HCT116 (cell line): ENCODE data around the gene RABGAP1. TPM values are rescaled to one million over a fixed set of nuclear protein-coding genes. Genes with fewer than 3 reads are reported as not detected.

Experiments
- ATAC-seq: fragments of 200-7000 bp; cut with Tn5 transposase; 2 replicates; pipeline ENCODE4 v1.9.1; 2020; ENCODE audit warnings: mild to moderate bottlenecking, moderate library complexity
- BruUV-seq: library from RNA; stranded (reverse); fragments of 400-500 nt; replicated peaks from 2 replicates; lab custom pipeline; 2021; lab: Mats Ljungman, UMichigan
- CTCF ChIA-PET: fragments of 300-600 bp; sonication (Branson Sonifier 250); formaldehyde crosslinking; loops from one replicate; lab custom pipeline; 2021; ENCODE audit warnings: antibody characterized with exemption; lab: Charles Lee
- POLR2A ChIA-PET: fragments of 300-600, 350-600 bp; sonication (Branson Sonifier 250); formaldehyde crosslinking; loops from one replicate; lab custom pipeline; 2021; ENCODE audit warnings: antibody characterized with exemption; lab: Charles Lee
- RAD21 ChIA-PET, 2 experiments: fragments of 300-600 bp; sonication (Branson Sonifier 250); formaldehyde crosslinking; loops; one replicate each; lab custom pipeline; 2023; ENCODE audit warnings: low total read pairs in 2 of 2; ENCODE audit not compliant: uncharacterized antibody in 2 of 2, unreplicated experiment in 2 of 2, low non-redundant PET in 1 of 2; lab: Charles Lee
- DNase-seq: peaks from one replicate; pipeline ENCODE4 v3.0.0-alpha.2; 2010; ENCODE audit warnings: low read depth, low spot score
- H2AFZ ChIP-seq: fragments of 200-600 bp; shearing (Covaris generic), sonication (generic); 2 replicates; pipeline ENCODE4 v1.6.1; 2017; ENCODE audit warnings: low read depth, mixed run types, mixed read lengths, antibody characterized with exemption, low read length; ENCODE audit not compliant: poor library complexity, severe bottlenecking
- H3K27ac ChIP-seq: 2 replicates; pipeline ENCODE4 v1.5.1; 2012; ENCODE audit warnings: low read depth, low read length
- H3K27me3 ChIP-seq: fragments of 200-600 bp; sonication (generic); 2 replicates; pipeline ENCODE4 v1.6.1; 2016; ENCODE audit warnings: mixed run types, low read length, mixed read lengths; ENCODE audit not compliant: insufficient read depth
- H3K36me3 ChIP-seq, 2 experiments: fragments of 200-500 bp in 1 of 2; fragments of 200-600 bp in 1 of 2; sonication (Bioruptor generic) in 1 of 2; sonication (generic) in 1 of 2; 2 replicates each; pipeline versions ENCODE4 v1.5.1 to v1.6.1; 2014 to 2016; ENCODE audit warnings: low read length in 2 of 2, inconsistent platforms in 1 of 2, mixed read lengths in 1 of 2, mixed run types in 1 of 2; ENCODE audit not compliant: insufficient read depth in 2 of 2, control insufficient read depth in 1 of 2
- H3K4me1 ChIP-seq, 2 experiments: fragments of 200-600 bp in 1 of 2; sonication (generic) in 1 of 2; 2 replicates each; pipeline versions ENCODE4 v1.5.1 to v1.6.1; 2012 to 2017; ENCODE audit warnings: low read length in 2 of 2, inconsistent platforms in 1 of 2, mild to moderate bottlenecking in 1 of 2, mixed read lengths in 1 of 2, mixed run types in 1 of 2, moderate library complexity in 1 of 2; ENCODE audit not compliant: insufficient read depth in 2 of 2, control insufficient read depth in 1 of 2
- H3K4me2 ChIP-seq: fragments of 200-600 bp; sonication (generic); 2 replicates; pipeline ENCODE4 v1.6.1; 2017; ENCODE audit warnings: mixed run types, low read length, mixed read lengths
- H3K4me3 ChIP-seq, 2 experiments: fragments of 200-600 bp in 1 of 2; sonication (generic) in 1 of 2; replicated peaks in 1 of 2; 2 replicates each; pipeline ENCODE4 v1.5.1; 2011 to 2016; ENCODE audit warnings: low read length in 2 of 2, control low read depth in 1 of 2, low read depth in 1 of 2, mild to moderate bottlenecking in 1 of 2, mixed read lengths in 1 of 2, mixed run types in 1 of 2
- H3K79me2 ChIP-seq: fragments of 200-600 bp; sonication (generic); 2 replicates; pipeline ENCODE4 v1.6.1; 2017; ENCODE audit warnings: mild to moderate bottlenecking, mixed run types, low read length, moderate library complexity, mixed read lengths; ENCODE audit not compliant: insufficient read depth
- H3K9ac ChIP-seq: fragments of 200-600 bp; sonication (generic); 2 replicates; pipeline ENCODE4 v1.6.1; 2016; ENCODE audit warnings: low read length, mixed read lengths
- H3K9me2 ChIP-seq: fragments of 200-600 bp; sonication (generic), shearing (Covaris generic); 2 replicates; pipeline ENCODE4 v1.6.1; 2017; ENCODE audit warnings: mixed run types, mild to moderate bottlenecking, moderate library complexity; ENCODE audit not compliant: insufficient read depth
- H3K9me3 ChIP-seq, 2 experiments: fragments of 200-500 bp in 1 of 2; fragments of 200-600 bp in 1 of 2; sonication (Bioruptor generic) in 1 of 2; sonication (generic) in 1 of 2; 2 replicates each; pipeline ENCODE4 v1.6.1; 2014 to 2017; ENCODE audit warnings: low read length in 2 of 2, mixed read lengths in 2 of 2, inconsistent platforms in 1 of 2, low read depth in 1 of 2, mild to moderate bottlenecking in 1 of 2, mixed run types in 1 of 2, moderate library complexity in 1 of 2; ENCODE audit not compliant: control insufficient read depth in 1 of 2, insufficient read depth in 1 of 2
- H4K20me1 ChIP-seq: fragments of 200-600 bp; sonication (generic), shearing (Covaris generic); 2 replicates; pipeline ENCODE4 v1.6.1; 2017; ENCODE audit warnings: mixed run types, mild to moderate bottlenecking, moderate library complexity; ENCODE audit not compliant: insufficient read depth
- CEBPB ChIP-seq: IDR thresholded peaks from 2 replicates; pipeline ENCODE4 v1.6.1; 2012; ENCODE audit warnings: low read depth
- EZH2phosphoT487 ChIP-seq: fragments of 200-600 bp; IDR thresholded peaks from 2 replicates; pipeline ENCODE4 v1.6.1; 2018; ENCODE audit warnings: antibody characterized with exemption, borderline replicate concordance
- FOSL1 ChIP-seq: IDR thresholded peaks from 2 replicates; pipeline ENCODE4 v1.6.1; 2012; ENCODE audit warnings: low read depth
- JUND ChIP-seq: IDR thresholded peaks from 2 replicates; pipeline ENCODE4 v1.6.1; 2012
- POLR2A ChIP-seq: IDR thresholded peaks from 2 replicates; pipeline ENCODE4 v1.7.0; 2011; ENCODE audit warnings: borderline replicate concordance; ENCODE audit not compliant: insufficient read depth, insufficient read length; ENCODE audit errors: extremely low read depth
- POLR2AphosphoS5 ChIP-seq: IDR thresholded peaks from 2 replicates; pipeline ENCODE4 v1.6.1; 2011; ENCODE audit warnings: mild to moderate bottlenecking, low read depth, low read length, moderate library complexity
- RAD21 ChIP-seq: IDR thresholded peaks from 2 replicates; pipeline ENCODE4 v1.6.1; 2012; ENCODE audit warnings: low read depth, mild to moderate bottlenecking
- SIN3A ChIP-seq: IDR thresholded peaks from 2 replicates; pipeline ENCODE4 v1.6.1; 2012; ENCODE audit warnings: low read depth
- SP1 ChIP-seq: IDR thresholded peaks from 2 replicates; pipeline ENCODE4 v1.6.1; 2012; ENCODE audit warnings: low read depth
- SRF ChIP-seq: IDR thresholded peaks from 2 replicates; pipeline ENCODE4 v1.6.1; 2012; ENCODE audit warnings: low read depth
- TCF7L2 ChIP-seq: IDR thresholded peaks from 2 replicates; pipeline ENCODE4 v1.7.0; 2011; ENCODE audit warnings: borderline replicate concordance, inconsistent platforms; ENCODE audit not compliant: insufficient read depth, insufficient read length; ENCODE audit errors: extremely low read depth
- ZNF274 ChIP-seq: fragments of 200-500 bp; sonication (Bioruptor generic); IDR thresholded peaks from 2 replicates; pipeline ENCODE4 v1.6.1; 2014; ENCODE audit warnings: mild to moderate bottlenecking, low read depth, low read length, inconsistent platforms
- intact Hi-C: fragments of 100-400 bp; cut with micrococcal nuclease; formaldehyde crosslinking; loops from 2 replicates; pipeline ENCODE4 v1.10.0; 2022
- total RNA-seq: library from RNA; stranded (reverse); gene quantifications from one replicate; pipeline ENCODE4 v1.2.1, GENCODE V29; 2021; ENCODE audit not compliant: unreplicated experiment
- TF ChIP-seq, protein P1 (sequence below), 3 experiments: fragments of 200-600 bp in 1 of 3; sonication (generic) in 1 of 3; IDR thresholded peaks in 2 of 3; conservative IDR thresholded peaks in 1 of 3; 2 replicates each; pipeline ENCODE4 v1.5.1; 2012 to 2017; ENCODE audit warnings: low read depth in 2 of 3, low read length in 2 of 3, antibody characterized with exemption in 1 of 3, borderline replicate concordance in 1 of 3, control low read depth in 1 of 3, mild to moderate bottlenecking in 1 of 3, mixed read lengths in 1 of 3, mixed run types in 1 of 3, moderate library complexity in 1 of 3; ENCODE audit not compliant: insufficient read depth in 1 of 3
- TF ChIP-seq, protein P2 (sequence below): IDR thresholded peaks from 2 replicates; pipeline ENCODE4 v1.6.1; 2012
- TF ChIP-seq, protein P3 (sequence below): IDR thresholded peaks from 2 replicates; pipeline ENCODE4 v1.6.1; 2012
- TF ChIP-seq, protein P4 (sequence below): IDR thresholded peaks from 2 replicates; pipeline ENCODE4 v1.6.1; 2011; ENCODE audit warnings: mild to moderate bottlenecking, low read length, moderate library complexity; ENCODE audit not compliant: insufficient replicate concordance; ENCODE audit errors: extremely low read depth

The RABGAP1 gene
- total RNA-seq, 1 experiment from 2014 or later = 29.7 TPM

DNA sequence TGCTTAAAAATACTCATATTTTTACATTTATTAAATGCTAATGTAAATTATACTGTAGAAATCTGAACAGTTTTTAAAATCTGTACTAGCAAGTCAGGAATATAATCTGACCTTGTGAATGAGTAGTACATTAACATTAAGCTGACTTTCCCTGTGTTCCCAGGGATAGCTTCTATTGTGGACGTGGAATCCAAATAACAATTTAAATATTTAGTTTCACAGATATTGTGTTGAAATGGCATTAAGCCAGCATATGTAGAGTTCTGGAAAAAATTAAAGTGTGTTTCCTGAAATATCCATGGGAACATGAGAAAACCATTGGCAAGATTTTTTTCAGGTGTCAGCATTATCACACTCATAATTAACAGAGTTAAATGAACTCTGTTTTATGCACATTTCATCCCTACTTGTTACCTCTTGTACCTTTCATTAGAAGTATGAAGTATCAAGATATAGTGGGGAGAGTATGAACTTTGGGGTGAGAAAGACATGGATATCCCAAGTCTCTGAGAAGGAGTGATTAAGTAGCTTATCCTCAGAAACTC, 5.7 kb downstream of the RABGAP1 start:
- no peak for DNase-seq
- RAD21 ChIA-PET = no interaction called here
- Histone ChIP-seq H3K9me2 (no peaks in the 10 kb centered on the region), H3K4me3 (no peak overlapping the region), H4K20me1 (peaks cover 5% of the 10 kb centered on the region; the same call in 1 of the 2 replicates), H3K4me1 (peaks cover 7 to 12% of the 10 kb centered on the region in 2 experiments; a peak in 3 of 4 replicates), H3K27me3 (no peaks in the 10 kb centered on the region), H3K9me3 (no peaks in the 10 kb centered on the region), H3K27ac (no peak overlapping the region), H3K79me2 (peaks cover 97% of the 10 kb centered on the region), H3K9ac (no peak overlapping the region), H3K4me2 (no peak overlapping the region), H3K36me3 (no peaks in the 10 kb centered on the region)
- ATAC-seq = no peak
- no TSS peak for BruUV-seq
- CTCF ChIA-PET = no interaction called here
- TF ChIP-seq JUND (no peak), TCF7L2 (no peak), FOSL1 (no peak), SIN3A (no peak)
- TF ChIP-seq, protein P1, sequence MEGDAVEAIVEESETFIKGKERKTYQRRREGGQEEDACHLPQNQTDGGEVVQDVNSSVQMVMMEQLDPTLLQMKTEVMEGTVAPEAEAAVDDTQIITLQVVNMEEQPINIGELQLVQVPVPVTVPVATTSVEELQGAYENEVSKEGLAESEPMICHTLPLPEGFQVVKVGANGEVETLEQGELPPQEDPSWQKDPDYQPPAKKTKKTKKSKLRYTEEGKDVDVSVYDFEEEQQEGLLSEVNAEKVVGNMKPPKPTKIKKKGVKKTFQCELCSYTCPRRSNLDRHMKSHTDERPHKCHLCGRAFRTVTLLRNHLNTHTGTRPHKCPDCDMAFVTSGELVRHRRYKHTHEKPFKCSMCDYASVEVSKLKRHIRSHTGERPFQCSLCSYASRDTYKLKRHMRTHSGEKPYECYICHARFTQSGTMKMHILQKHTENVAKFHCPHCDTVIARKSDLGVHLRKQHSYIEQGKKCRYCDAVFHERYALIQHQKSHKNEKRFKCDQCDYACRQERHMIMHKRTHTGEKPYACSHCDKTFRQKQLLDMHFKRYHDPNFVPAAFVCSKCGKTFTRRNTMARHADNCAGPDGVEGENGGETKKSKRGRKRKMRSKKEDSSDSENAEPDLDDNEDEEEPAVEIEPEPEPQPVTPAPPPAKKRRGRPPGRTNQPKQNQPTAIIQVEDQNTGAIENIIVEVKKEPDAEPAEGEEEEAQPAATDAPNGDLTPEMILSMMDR (IDR thresholded peaks at IDR 0.05 in 2 of 3, conservative IDR thresholded peaks at IDR 0.05 in 1 of 3; ENCODE audit: borderline replicate concordance in 1 of 3, insufficient read depth in 1 of 3, low read depth in 2 of 3, low read length in 2 of 3) = no peak
- TF ChIP-seq, all 23 proteins: peak for 0
- intact Hi-C loops = no loop called here
- H2AFZ ChIP-seq = no peak overlapping the region
- POLR2A ChIA-PET = no interaction called here

DNA sequence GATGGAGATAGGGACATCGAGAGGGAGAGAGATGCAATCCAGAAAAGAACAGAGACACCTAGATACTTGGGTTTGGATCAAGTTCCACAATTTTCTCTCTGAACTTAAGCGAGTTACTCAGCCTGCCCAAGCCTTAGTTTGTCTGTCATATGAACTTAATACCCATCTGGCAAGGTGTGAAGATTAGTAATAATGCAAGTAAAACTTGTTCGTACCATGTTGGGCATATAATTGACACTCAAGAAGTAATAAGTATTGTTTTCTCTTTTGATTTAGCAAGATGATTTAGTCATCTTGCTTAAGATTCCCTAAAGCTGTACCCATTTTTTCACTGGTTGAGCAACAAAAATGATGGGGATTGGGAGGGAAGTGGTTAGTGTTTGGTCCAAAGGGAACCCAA, 7.5 kb downstream of the RABGAP1 start:
- H4K20me1 ChIP-seq = peaks cover 5% of the 10 kb centered on the region; the same call in 1 of the 2 replicates
- RAD21 ChIA-PET = no interaction called here

More for the DNA sequence above, 7.5 kb downstream of the RABGAP1 start:
- Histone ChIP-seq H2AFZ (no peak overlapping the region), H3K79me2 (peaks cover 94% of the 10 kb centered on the region), H3K4me1 (no peaks in the 10 kb centered on the region; a peak in 1 of 4 replicates), H3K9me3 (no peaks in the 10 kb centered on the region), H3K9me2 (no peaks in the 10 kb centered on the region), H3K9ac (no peak overlapping the region), H3K4me3 (no peak overlapping the region), H3K36me3 (no peaks in the 10 kb centered on the region), H3K27me3 (no peaks in the 10 kb centered on the region), H3K4me2 (no peak overlapping the region), H3K27ac (no peak overlapping the region)
- no peak for ATAC-seq
- TF ChIP-seq EZH2phosphoT487 = no peak
- TF ChIP-seq POLR2A = no peak
- no peak for TF ChIP-seq POLR2AphosphoS5
- no peak for TF ChIP-seq TCF7L2
- TF ChIP-seq ZNF274 = no peak
- TF ChIP-seq RAD21 = no peak
- TF ChIP-seq SP1 = no peak
- TF ChIP-seq, protein P2, sequence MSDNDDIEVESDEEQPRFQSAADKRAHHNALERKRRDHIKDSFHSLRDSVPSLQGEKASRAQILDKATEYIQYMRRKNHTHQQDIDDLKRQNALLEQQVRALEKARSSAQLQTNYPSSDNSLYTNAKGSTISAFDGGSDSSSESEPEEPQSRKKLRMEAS = no peak
- TF ChIP-seq, protein P3, sequence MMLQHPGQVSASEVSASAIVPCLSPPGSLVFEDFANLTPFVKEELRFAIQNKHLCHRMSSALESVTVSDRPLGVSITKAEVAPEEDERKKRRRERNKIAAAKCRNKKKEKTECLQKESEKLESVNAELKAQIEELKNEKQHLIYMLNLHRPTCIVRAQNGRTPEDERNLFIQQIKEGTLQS = no peak
- TF ChIP-seq, protein P4, sequence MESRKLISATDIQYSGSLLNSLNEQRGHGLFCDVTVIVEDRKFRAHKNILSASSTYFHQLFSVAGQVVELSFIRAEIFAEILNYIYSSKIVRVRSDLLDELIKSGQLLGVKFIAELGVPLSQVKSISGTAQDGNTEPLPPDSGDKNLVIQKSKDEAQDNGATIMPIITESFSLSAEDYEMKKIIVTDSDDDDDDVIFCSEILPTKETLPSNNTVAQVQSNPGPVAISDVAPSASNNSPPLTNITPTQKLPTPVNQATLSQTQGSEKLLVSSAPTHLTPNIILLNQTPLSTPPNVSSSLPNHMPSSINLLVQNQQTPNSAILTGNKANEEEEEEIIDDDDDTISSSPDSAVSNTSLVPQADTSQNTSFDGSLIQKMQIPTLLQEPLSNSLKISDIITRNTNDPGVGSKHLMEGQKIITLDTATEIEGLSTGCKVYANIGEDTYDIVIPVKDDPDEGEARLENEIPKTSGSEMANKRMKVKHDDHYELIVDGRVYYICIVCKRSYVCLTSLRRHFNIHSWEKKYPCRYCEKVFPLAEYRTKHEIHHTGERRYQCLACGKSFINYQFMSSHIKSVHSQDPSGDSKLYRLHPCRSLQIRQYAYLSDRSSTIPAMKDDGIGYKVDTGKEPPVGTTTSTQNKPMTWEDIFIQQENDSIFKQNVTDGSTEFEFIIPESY = no peak
- TF ChIP-seq CEBPB = no peak
- TF ChIP-seq SRF = no peak
- TF ChIP-seq JUND = no peak
- intact Hi-C loops = no loop called here
- no peak for DNase-seq
- ChIA-PET CTCF (no interaction called here), POLR2A (no interaction called here)
- BruUV-seq = no TSS peak
